NT2/D1 (cell line): ENCODE data around the gene DBT.

ENCODE experiments used
- DNase-seq: peaks from one replicate; pipeline ENCODE4 v3.0.0-alpha.2; 2011; ENCODE audit warnings: low read depth, low spot score
- H3K27me3 ChIP-seq: 2 replicates; pipeline ENCODE4 v1.6.0; 2011; ENCODE audit warnings: mild to moderate bottlenecking; ENCODE audit not compliant: insufficient read length, insufficient read depth
- H3K36me3 ChIP-seq: 2 replicates; pipeline ENCODE4 v1.6.1; 2011; ENCODE audit warnings: mild to moderate bottlenecking, low read length, mixed read lengths; ENCODE audit not compliant: insufficient read depth, insufficient read length
- H3K4me1 ChIP-seq: 2 replicates; pipeline ENCODE4 v1.5.1; 2011; ENCODE audit not compliant: insufficient read depth, insufficient read length
- H3K4me3 ChIP-seq: 2 replicates; pipeline ENCODE4 v1.5.1; 2011; ENCODE audit warnings: low read depth; ENCODE audit not compliant: insufficient read length
- H3K9ac ChIP-seq: 2 replicates; pipeline ENCODE4 v1.6.0; 2011; ENCODE audit warnings: low read depth; ENCODE audit not compliant: insufficient read length
- H3K9me3 ChIP-seq: 2 replicates; pipeline ENCODE4 v1.5.1; 2011; ENCODE audit warnings: mild to moderate bottlenecking, low read length; ENCODE audit not compliant: insufficient read depth
- SUZ12 ChIP-seq: IDR thresholded peaks from 2 replicates; pipeline ENCODE4 v1.6.1; 2011; ENCODE audit not compliant: insufficient read length, insufficient read depth; ENCODE audit errors: extremely low read depth
- YY1 ChIP-seq: IDR thresholded peaks from 2 replicates; pipeline ENCODE4 v1.6.1; 2011; ENCODE audit not compliant: insufficient read length, insufficient read depth
- ZNF274 ChIP-seq: IDR thresholded peaks from 2 replicates; pipeline ENCODE4 v1.6.1; 2011; ENCODE audit warnings: mild to moderate bottlenecking, low read depth, low read length

DBT gene

GRCh38 chr1:100279954-100280682, 30.5 kb upstream of the DBT start:
- H3K36me3 ChIP-seq: peaks cover 83% of the 10 kb centered on the region

GRCh38 chr1:100279358-100279923, 29.8 kb upstream of the DBT start:
- Histone ChIP-seq H3K9ac (no peak overlapping the region), H3K36me3 (peaks cover 84% of the 10 kb centered on the region), H3K27me3 (no peaks in the 10 kb centered on the region), H3K9me3 (no peaks in the 10 kb centered on the region), H3K4me3 (no peak overlapping the region), H3K4me1 (no peaks in the 10 kb centered on the region)
- no peak for DNase-seq
- no peak for TF ChIP-seq SUZ12
- TF ChIP-seq ZNF274: no peak
- no peak for TF ChIP-seq YY1

More at GRCh38 chr1:100279954-100280682, 30.5 kb upstream of the DBT start:
- no peaks in the 10 kb centered on the region for H3K27me3 ChIP-seq
- H3K9ac ChIP-seq: no peak overlapping the region
- H3K4me3 ChIP-seq: no peak overlapping the region
- H3K4me1 ChIP-seq: no peaks in the 10 kb centered on the region
- no peaks in the 10 kb centered on the region for H3K9me3 ChIP-seq
- TF ChIP-seq YY1: no peak
- no peak for TF ChIP-seq SUZ12
- no peak for TF ChIP-seq ZNF274
- DNase-seq: no peak

- no peak overlapping the region for H3K9ac ChIP-seq
- H3K4me3 ChIP-seq: no peak overlapping the region
- H3K27me3 ChIP-seq: no peaks in the 10 kb centered on the region
- H3K4me1 ChIP-seq: no peaks in the 10 kb centered on the region
- no peaks in the 10 kb centered on the region for H3K9me3 ChIP-seq
- peaks cover 91% of the 10 kb centered on the region for H3K36me3 ChIP-seq
- TF ChIP-seq SUZ12: no peak
- no peak for DNase-seq
These were observed 28.2 kb upstream of the DBT start for GRCh38 chr1:100277866-100278265.

GRCh38 chr1:100268202-100268601, 18.6 kb upstream of the DBT start:
- no peak overlapping the region for H3K9ac ChIP-seq
- H3K9me3 ChIP-seq: no peaks in the 10 kb centered on the region; the same call in 1 of the 2 replicates
- H3K4me3 ChIP-seq: no peak overlapping the region
- no peaks in the 10 kb centered on the region for H3K27me3 ChIP-seq
- H3K4me1 ChIP-seq: no peaks in the 10 kb centered on the region
- H3K36me3 ChIP-seq: peaks cover 63% of the 10 kb centered on the region
- DNase-seq: no peak
- no peak for TF ChIP-seq SUZ12
- no peak for TF ChIP-seq ZNF274
- TF ChIP-seq YY1: no peak

GRCh38 chr1:100267284-100267683, 17.6 kb upstream of the DBT start:
- no peaks in the 10 kb centered on the region; the same call in 1 of the 2 replicates for H3K9me3 ChIP-seq
- no peaks in the 10 kb centered on the region for H3K27me3 ChIP-seq
- H3K9ac ChIP-seq: no peak overlapping the region
- TF ChIP-seq SUZ12 (no peak), ZNF274 (no peak), YY1 (no peak)
- H3K4me1 ChIP-seq: no peaks in the 10 kb centered on the region
- peaks cover 54% of the 10 kb centered on the region for H3K36me3 ChIP-seq
- no peak for DNase-seq
- peak overlapping the region; percentile 97 for H3K4me3 ChIP-seq

GRCh38 chr1:100266741-100267140, 17.1 kb upstream of the DBT start:
- TF ChIP-seq SUZ12: no peak
- no peak for TF ChIP-seq YY1
- no peak for TF ChIP-seq ZNF274

GRCh38 chr1:100265931-100266740, 16.5 kb upstream of the DBT start, which contains the start of gene RTCA:
Gene RTCA, plus strand, starts transcription at chr1:100266216. Its CDS starts 160 bp downstream, at chr1:100266376.
- H3K27me3 ChIP-seq: no peaks in the 10 kb centered on the region
- H3K9me3 ChIP-seq: peaks cover 5% of the 10 kb centered on the region; the same call in 1 of the 2 replicates
- peak within 1 kb of the TSS; percentile 95 for H3K9ac ChIP-seq
- peak within 1 kb of the TSS; percentile 97 for H3K4me3 ChIP-seq
- DNase-seq: peak; percentile 88
- H3K36me3 ChIP-seq: peaks cover 43% of the 10 kb centered on the region
- TF ChIP-seq YY1 (no peak), SUZ12 (no peak), ZNF274 (no peak)
- H3K4me1 ChIP-seq: no peaks in the 10 kb centered on the region

More at GRCh38 chr1:100266741-100267140, 17.1 kb upstream of the DBT start:
- Histone ChIP-seq H3K4me3 (peak overlapping the region; percentile 97), H3K36me3 (peaks cover 49% of the 10 kb centered on the region), H3K4me1 (no peaks in the 10 kb centered on the region), H3K9ac (peak overlapping the region; percentile 95), H3K27me3 (no peaks in the 10 kb centered on the region), H3K9me3 (no peaks in the 10 kb centered on the region; the same call in 1 of the 2 replicates)
- DNase-seq: no peak
